GM12878 (cell line): ENCODE measurements around the gene SPATA1.

Source experiments
- FOXM1 ChIP-seq: IDR thresholded peaks from 2 replicates; pipeline ENCODE4 v1.6.1; 2012; ENCODE audit warnings: low read depth, mild to moderate bottlenecking, inconsistent platforms, low read length, moderate library complexity
- JUND ChIP-seq: IDR thresholded peaks from 2 replicates; pipeline ENCODE4 v1.6.1; 2012; ENCODE audit warnings: low read depth, mild to moderate bottlenecking, low read length, improper control_type of control experiment, moderate library complexity
- NFIC ChIP-seq: IDR thresholded peaks from 2 replicates; pipeline ENCODE4 v1.6.1; 2012; ENCODE audit warnings: low read depth, mild to moderate bottlenecking, inconsistent platforms, low read length, moderate library complexity
- NR2C2 ChIP-seq: IDR thresholded peaks from 2 replicates; pipeline ENCODE4 v1.6.1; 2011; ENCODE audit warnings: borderline replicate concordance, low read depth; ENCODE audit not compliant: control insufficient read depth, insufficient read length
- POLR2A ChIP-seq: IDR thresholded peaks from 2 replicates; pipeline ENCODE4 v1.6.1; 2011; ENCODE audit warnings: low read depth, mild to moderate bottlenecking, low read length
- RBBP5 ChIP-seq: fragments of 200-600 bp; sonication (generic); conservative IDR thresholded peaks from 2 replicates; pipeline ENCODE4 v1.6.1; 2016
- SKIL ChIP-seq: fragments of 450-650 bp; IDR thresholded peaks from 2 replicates; pipeline ENCODE4 v1.6.1; 2017; ENCODE audit warnings: mild to moderate bottlenecking, low read depth, inconsistent platforms; ENCODE audit not compliant: poor library complexity, severe bottlenecking

- no peak for TF ChIP-seq JUND
- TF ChIP-seq NR2C2 = no peak
- TF ChIP-seq SKIL = no peak
- TF ChIP-seq RBBP5 = no peak
- no peak for TF ChIP-seq POLR2A
- no peak for TF ChIP-seq FOXM1
- TF ChIP-seq NFIC = no peak
Measured at GRCh38 chr1:84489766-84490165, 16.4 kb upstream of the SPATA1 start.
